Kidney (tissue), 14 donors: ENCODE results near the gene TRIM40. TPM values are rescaled to one million over a fixed set of nuclear protein-coding genes. Genes with fewer than 3 reads are reported as not detected.

Source experiments
- DNase-seq, 5 donors: peaks; one replicate each; pipeline ENCODE4 v3.0.0-alpha.2; 2013 to 2020
- FAIRE-seq: peaks from 2 replicates; lab custom pipeline; 2012; peaks lifted over from hg19 to GRCh38; lab: Jason Lieb, UNC
- H3K27ac ChIP-seq, 2 donors: one replicate each; pipeline ENCODE4 v1.7.0; 2013; ENCODE audit warnings: low read depth in 2 of 2, low read length in 2 of 2, inconsistent platforms in 1 of 2
- H3K27me3 ChIP-seq: one replicate; pipeline ENCODE4 v1.7.1; 2013; ENCODE audit warnings: low read length, inconsistent platforms; ENCODE audit not compliant: control insufficient read depth, insufficient read depth
- H3K36me3 ChIP-seq, 3 donors: one replicate each; pipeline versions ENCODE4 v1.7.0 to v1.7.1; 2013; ENCODE audit warnings: low read length in 3 of 3, control low read depth in 1 of 3, inconsistent platforms in 1 of 3; ENCODE audit not compliant: insufficient read depth in 3 of 3, control insufficient read depth in 2 of 3
- H3K4me1 ChIP-seq, 3 donors: one replicate each; pipeline versions ENCODE4 v1.7.0 to v1.7.1; 2013; ENCODE audit warnings: low read length in 3 of 3, inconsistent platforms in 1 of 3, low read depth in 1 of 3; ENCODE audit not compliant: control insufficient read depth in 2 of 3, insufficient read depth in 2 of 3
- H3K4me3 ChIP-seq, 3 donors: one replicate each; pipeline versions ENCODE4 v1.7.0 to v1.8.1; 2013; ENCODE audit warnings: low read length in 3 of 3, control low read depth in 1 of 3, inconsistent platforms in 1 of 3
- H3K9ac ChIP-seq, 3 donors: one replicate each; pipeline versions ENCODE4 v1.7.0 to v1.7.1; 2013; ENCODE audit warnings: low read length in 3 of 3, control low read depth in 1 of 3, inconsistent platforms in 1 of 3
- H3K9me3 ChIP-seq, 3 donors: one replicate each; pipeline versions ENCODE4 v1.7.0 to v1.7.1; 2013; ENCODE audit warnings: low read length in 3 of 3, control low read depth in 1 of 3, inconsistent platforms in 1 of 3; ENCODE audit not compliant: control insufficient read depth in 2 of 3, insufficient read depth in 1 of 3
- intact Hi-C: fragments of 100-400 bp; cut with DNase I; formaldehyde crosslinking; loops from one replicate; pipeline ENCODE4 v1.11.1; 2022
- polyA plus RNA-seq: library from polyadenylated mRNA; stranded (reverse); fragments of 350-450 nt; fragmentation: Illumina TruSeq; extraction: RNeasy Lipid Tissue Mini Kit (QIAGEN cat#74804); gene quantifications from one replicate; pipeline ENCODE4 v1.2.3, GENCODE V29; 2014; ENCODE audit warnings: low read depth, low replicate concordance; ENCODE audit not compliant: insufficient read depth
- total RNA-seq: library from RNA; stranded (reverse); fragmentation: NEBNext Ultra II Directional; extraction: Animal tissue kit (Norgen Biotek cat#: 25700); gene quantifications from one replicate; pipeline ENCODE4 v1.2.1, GENCODE V29; 2021
- TF ChIP-seq, protein P1 (sequence below): IDR thresholded peaks from 3 replicates; pipeline ENCODE4 v1.5.1; 2012; ENCODE audit warnings: mild to moderate bottlenecking, moderate library complexity, borderline replicate concordance; ENCODE audit not compliant: insufficient read depth; ENCODE audit errors: extremely low read depth
- donor health status: control.
- donor health status: control.
- donor health status: control.
- donor health status: control.
- donor health status: control.
- donor health status: DM: yes; HTN: yes; CAD: no.
- donor health status: Normal renal cell carcinoma (clear cell type).

TRIM40 gene
- total and polyA plus RNA-seq, 2 donors from 2014 or later, result not detected

GRCh38 chr6:30157999-30158398, 22.1 kb downstream of the TRIM40 start:
- Histone ChIP-seq H3K4me3 (no peak overlapping the region), H3K27me3 (no peaks in the 10 kb centered on the region), H3K36me3 (no peaks in the 10 kb centered on the region), H3K4me1 (peaks cover 0 to 11% (median 2%) of the 10 kb centered on the region in 3 donors), H3K27ac (no peak overlapping the region), H3K9me3 (no peaks in the 10 kb centered on the region), H3K9ac (no peak overlapping the region)
- TF ChIP-seq, protein P1, sequence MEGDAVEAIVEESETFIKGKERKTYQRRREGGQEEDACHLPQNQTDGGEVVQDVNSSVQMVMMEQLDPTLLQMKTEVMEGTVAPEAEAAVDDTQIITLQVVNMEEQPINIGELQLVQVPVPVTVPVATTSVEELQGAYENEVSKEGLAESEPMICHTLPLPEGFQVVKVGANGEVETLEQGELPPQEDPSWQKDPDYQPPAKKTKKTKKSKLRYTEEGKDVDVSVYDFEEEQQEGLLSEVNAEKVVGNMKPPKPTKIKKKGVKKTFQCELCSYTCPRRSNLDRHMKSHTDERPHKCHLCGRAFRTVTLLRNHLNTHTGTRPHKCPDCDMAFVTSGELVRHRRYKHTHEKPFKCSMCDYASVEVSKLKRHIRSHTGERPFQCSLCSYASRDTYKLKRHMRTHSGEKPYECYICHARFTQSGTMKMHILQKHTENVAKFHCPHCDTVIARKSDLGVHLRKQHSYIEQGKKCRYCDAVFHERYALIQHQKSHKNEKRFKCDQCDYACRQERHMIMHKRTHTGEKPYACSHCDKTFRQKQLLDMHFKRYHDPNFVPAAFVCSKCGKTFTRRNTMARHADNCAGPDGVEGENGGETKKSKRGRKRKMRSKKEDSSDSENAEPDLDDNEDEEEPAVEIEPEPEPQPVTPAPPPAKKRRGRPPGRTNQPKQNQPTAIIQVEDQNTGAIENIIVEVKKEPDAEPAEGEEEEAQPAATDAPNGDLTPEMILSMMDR, result no peak
- no peak for FAIRE-seq
- no peak for DNase-seq
- intact Hi-C loops, result no loop called here

- Histone ChIP-seq H3K4me3 (no peak overlapping the region), H3K4me1 (peaks cover 0 to 11% (median 2%) of the 10 kb centered on the region in 3 donors), H3K9me3 (no peaks in the 10 kb centered on the region), H3K27me3 (no peaks in the 10 kb centered on the region), H3K27ac (no peak overlapping the region), H3K36me3 (no peaks in the 10 kb centered on the region), H3K9ac (no peak overlapping the region)
- intact Hi-C loops, result no loop called here
- TF ChIP-seq, protein P1, result no peak
- FAIRE-seq, result no peak
- DNase-seq, result no peak
These were observed 22.6 kb downstream of the TRIM40 start for GRCh38 chr6:30158475-30159040.

- Histone ChIP-seq H3K36me3 (no peaks in the 10 kb centered on the region), H3K4me1 (peaks cover 0 to 11% (median 2%) of the 10 kb centered on the region in 3 donors), H3K27me3 (no peaks in the 10 kb centered on the region), H3K4me3 (no peak overlapping the region), H3K9ac (no peak overlapping the region), H3K27ac (no peak overlapping the region), H3K9me3 (no peaks in the 10 kb centered on the region)
- no peak for FAIRE-seq
- intact Hi-C loops, result no loop called here
- TF ChIP-seq, protein P1, result no peak
- DNase-seq, result no peak
These were observed 24.3 kb downstream of the TRIM40 start for GRCh38 chr6:30160008-30160784.
